T-helper 22 cell (primary cell): ENCODE measurements around the gene GSDMA.

Source experiments
- DNase-seq: peaks from one replicate; pipeline ENCODE4 v3.0.0-alpha.2; 2020; ENCODE audit warnings: low read depth

GSDMA gene

GRCh38 chr17:40022961-40023541 is 60.2 kb downstream of the GSDMA start:
- DNase-seq, result no peak

- no peak for DNase-seq
Measured at GRCh38 chr17:40023590-40024292, 60.9 kb downstream of the GSDMA start.

- DNase-seq, result no peak
Measured at GRCh38 chr17:40024901-40025300, 62.1 kb downstream of the GSDMA start.

GRCh38 chr17:40025559-40025958 is 62.8 kb downstream of the GSDMA start:
- no peak for DNase-seq

- DNase-seq, result peak; percentile 28
Measured at GRCh38 chr17:40025991-40026815, 63.4 kb downstream of the GSDMA start.

GRCh38 chr17:40026816-40027613 is 64.2 kb downstream of the GSDMA start:
- peak; percentile 50 for DNase-seq
